Transverse colon (tissue), 4 donors: ENCODE data around the gene KIF1A. TPM values are rescaled to one million over a fixed set of nuclear protein-coding genes. Genes with fewer than 3 reads are reported as not detected.

Experiments
- DNase-seq: peaks from one replicate; pipeline ENCODE4 v3.0.0-alpha.2; 2019
- H3K27ac ChIP-seq, 4 donors: fragments of 200-600 bp; sonication (generic); 2 replicates each; pipeline ENCODE4 v1.5.1; 2016 to 2018; ENCODE audit warnings: inconsistent platforms in 4 of 4
- H3K27me3 ChIP-seq: fragments of 200-600 bp; sonication (generic); 2 replicates; pipeline ENCODE4 v1.5.1; 2017; ENCODE audit warnings: inconsistent platforms
- H3K36me3 ChIP-seq, 4 donors: fragments of 200-600 bp; sonication (generic); 2 replicates each; pipeline ENCODE4 v1.5.1; 2017 to 2019; ENCODE audit warnings: inconsistent platforms in 4 of 4
- H3K4me1 ChIP-seq, 4 donors: fragments of 200-600 bp; sonication (generic); 2 replicates each; pipeline ENCODE4 v1.5.1; 2017 to 2020; ENCODE audit warnings: inconsistent platforms in 4 of 4
- H3K4me3 ChIP-seq, 4 donors: fragments of 200-600 bp; sonication (generic); 1 replicate in 1 of 4; 2 replicates in 3 of 4; pipeline versions ENCODE4 v1.5.1 to v1.6.1; 2017 to 2019; ENCODE audit warnings: inconsistent platforms in 4 of 4
- H3K9me3 ChIP-seq, 2 donors: fragments of 200-600 bp; sonication (generic); 2 replicates each; pipeline ENCODE4 v1.5.1; 2017 to 2019; ENCODE audit warnings: inconsistent platforms in 2 of 2
- CTCF ChIP-seq, 5 experiments: fragments of 200-600 bp in 3 of 5; fragments of 450-650 bp in 2 of 5; sonication (generic) in 3 of 5; IDR thresholded peaks; 1 replicate in 2 of 5; 2 replicates in 3 of 5; pipeline ENCODE4 v1.5.1; 2016 to 2017; ENCODE audit warnings: antibody characterized with exemption in 5 of 5, inconsistent platforms in 3 of 5, mild to moderate bottlenecking in 2 of 5, moderate library complexity in 1 of 5
- EP300 ChIP-seq: sonication (generic); formaldehyde crosslinking; IDR thresholded peaks from one replicate; pipeline ENCODE4 v1.6.1; 2017; ENCODE audit warnings: antibody characterized with exemption, low read depth
- POLR2A ChIP-seq: fragments of 450-650 bp; IDR thresholded peaks from one replicate; pipeline ENCODE4 v1.6.1; 2016; ENCODE audit warnings: antibody characterized with exemption, mild to moderate bottlenecking, moderate library complexity
- POLR2AphosphoS5 ChIP-seq, 3 donors: sonication (generic); formaldehyde crosslinking; IDR thresholded peaks; one replicate each; pipeline ENCODE4 v1.6.1; 2016; ENCODE audit warnings: antibody characterized with exemption in 3 of 3
- WGBS, 2 donors: methylation state at CpG; one replicate each; pipeline ENCODE4 v1.1.5; 2018; ENCODE audit warnings: low coverage in 1 of 2; 5-methylcytosine and 5-hydroxymethylcytosine counted together
- in situ Hi-C, 4 donors: fragments of 200-750 bp; cut with MboI; loops; one replicate each; pipeline versions ENCODE4 v1.15.0 to v1.15.1; 2017; ENCODE audit warnings: low sequenced_read_pairs in 3 of 4, low pct_ligation_motif_present in 1 of 4, low pct_unique_long_range_greater_than_20kb in 1 of 4
- intact Hi-C: fragments of 100-400 bp; cut with DNase I; formaldehyde crosslinking; loops from one replicate; pipeline ENCODE4 v1.15.1; 2023; ENCODE audit warnings: low total_unique reads
- total RNA-seq, 4 donors: library from RNA; depleted of rRNA; stranded (reverse); fragments of >200 nt; gene quantifications; one replicate each; pipeline ENCODE4 v1.1.0, GENCODE V29; 2016

KIF1A gene
- total RNA-seq, 4 donors from 2014 or later = 0.40 to 3.4 (median 2.9) TPM

- peaks cover 6% of the 10 kb centered on the region for H3K27me3 ChIP-seq
- 75% methylated on average over 22 of the region's 23 CpGs; no CpG with 5 or more reads in 1 of the 2 donors for WGBS, 2 donors
- H3K36me3 ChIP-seq = no peaks in the 10 kb centered on the region
- no peak overlapping the region for H3K4me3 ChIP-seq
- DNase-seq = no peak
- H3K4me1 ChIP-seq = no peaks in the 10 kb centered on the region
- H3K27ac ChIP-seq = no peak overlapping the region
- H3K9me3 ChIP-seq = no peaks in the 10 kb centered on the region
- TF ChIP-seq POLR2AphosphoS5 (IDR thresholded peaks at IDR 0.05) (no peak), POLR2A (no peak), EP300 (no peak), CTCF (IDR thresholded peaks at IDR 0.05) (no peak)
- in situ Hi-C loops (no loop called here), intact Hi-C loops (no loop called here)
Measured at GRCh38 chr2:240789501-240790369, 30.3 kb downstream of the KIF1A start.

DNA sequence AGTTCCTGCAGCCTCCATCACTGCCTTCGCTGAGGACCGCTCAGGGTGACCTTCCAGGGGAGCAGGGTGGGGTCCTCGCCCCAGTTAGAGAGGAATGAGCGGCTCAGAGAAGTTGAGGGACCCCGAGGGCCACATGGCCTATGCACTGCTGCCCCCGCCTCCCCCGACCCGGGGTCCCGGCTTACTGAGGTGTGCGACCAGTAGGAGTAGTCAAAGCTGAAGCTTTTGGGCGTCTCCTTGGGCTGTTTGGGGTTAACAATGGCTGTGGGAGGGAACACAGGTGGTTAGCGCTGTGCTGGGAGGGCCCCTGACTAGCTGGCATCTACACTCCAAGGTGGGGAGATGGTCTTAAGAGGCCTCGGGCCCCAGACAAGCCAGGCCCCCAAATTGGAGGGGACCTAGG, 31.0 kb downstream of the KIF1A start:
- intact Hi-C loops (no loop called here), in situ Hi-C loops (no loop called here)
- Histone ChIP-seq H3K27ac (no peak overlapping the region), H3K4me1 (no peaks in the 10 kb centered on the region), H3K9me3 (no peaks in the 10 kb centered on the region), H3K4me3 (no peak overlapping the region), H3K27me3 (peaks cover 6% of the 10 kb centered on the region), H3K36me3 (no peaks in the 10 kb centered on the region)
- no peak for TF ChIP-seq POLR2A
- TF ChIP-seq EP300 = no peak
- no peak for TF ChIP-seq CTCF (IDR thresholded peaks at IDR 0.05)
- no peak for TF ChIP-seq POLR2AphosphoS5 (IDR thresholded peaks at IDR 0.05)
- WGBS, 2 donors = 73% methylated on average over 9 of the region's 13 CpGs; no CpG with 5 or more reads in 1 of the 2 donors
- no peak for DNase-seq

- H3K27me3 ChIP-seq = peaks cover 6% of the 10 kb centered on the region
Measured at GRCh38 chr2:240788482-240788881, 31.5 kb downstream of the KIF1A start.

More at GRCh38 chr2:240788482-240788881, 31.5 kb downstream of the KIF1A start:
- intact Hi-C loops = no loop called here
- Histone ChIP-seq H3K27ac (no peak overlapping the region), H3K9me3 (no peaks in the 10 kb centered on the region), H3K4me1 (no peaks in the 10 kb centered on the region), H3K36me3 (no peaks in the 10 kb centered on the region), H3K4me3 (no peak overlapping the region)
- in situ Hi-C loops = no loop called here
- WGBS, 2 donors = 65 to 71% methylated on average over 2 to 4 of the region's 4 CpGs
- TF ChIP-seq POLR2A (no peak), CTCF (IDR thresholded peaks at IDR 0.05) (no peak), EP300 (no peak), POLR2AphosphoS5 (IDR thresholded peaks at IDR 0.05) (no peak)
- no peak for DNase-seq
